ENCODE data around the gene R3HCC1L. TPM values are rescaled to one million over a fixed set of nuclear protein-coding genes. Genes with fewer than 3 reads are reported as not detected.
"Not testable (repeated sequence)": the region's sequence is repeated elsewhere in the genome, so short reads cannot be mapped to it uniquely, and the experiment has no call there.

The R3HCC1L gene
- total RNA-seq, 1 experiment from 2014 or later = 16.2 TPM

- H3K9me3 ChIP-seq (ENCODE audit: low read depth, low read length, poor library complexity, severe bottlenecking) = peaks cover 14% of the 10 kb centered on the region
- no TSS peak for BruUV-seq (replicated peaks)
- H3K4me1 ChIP-seq (ENCODE audit: insufficient read depth, low read length, poor library complexity, severe bottlenecking) = no peaks in the 10 kb centered on the region
- no peaks in the 10 kb centered on the region for H3K27me3 ChIP-seq (replicated peaks; ENCODE audit: insufficient read depth, low read depth, low read length, poor library complexity)
- no peak for TF ChIP-seq CTCF (conservative IDR thresholded peaks at IDR 0.05; ENCODE audit: low read depth, low read length)
- no peak for TF ChIP-seq EZH2 (IDR thresholded peaks at IDR 0.05; ENCODE audit: borderline replicate concordance, low read depth, low read length, poor library complexity, severe bottlenecking)
- DNase-seq (ENCODE audit: low spot score) = no peak
- H3K27ac ChIP-seq (ENCODE audit: low read depth, low read length, poor library complexity, severe bottlenecking) = no peak overlapping the region
- intact Hi-C loops (cut with micrococcal nuclease; ENCODE audit: unreplicated experiment) = no loop called here
- no peak overlapping the region for H3K4me3 ChIP-seq (ENCODE audit: low read depth, low read length, poor library complexity, severe bottlenecking)
- no peaks in the 10 kb centered on the region for H3K36me3 ChIP-seq (ENCODE audit: insufficient read depth, low read length, poor library complexity, severe bottlenecking)
- CTCF ChIA-PET = no interaction called here
- POLR2A ChIA-PET (ENCODE audit: low non-redundant PET) = no interaction called here
Measured at GRCh38 chr10:98226508-98227144, 92.2 kb downstream of the R3HCC1L start.

GRCh38 chr10:98227713-98228112 is 93.3 kb downstream of the R3HCC1L start:
- H3K27ac ChIP-seq (ENCODE audit: low read depth, low read length, poor library complexity, severe bottlenecking); H3K4me1 ChIP-seq (ENCODE audit: insufficient read depth, low read length, poor library complexity, severe bottlenecking); intact Hi-C loops (cut with micrococcal nuclease; ENCODE audit: unreplicated experiment); POLR2A ChIA-PET (ENCODE audit: low non-redundant PET); CTCF ChIA-PET; BruUV-seq (replicated peaks); H3K4me3 ChIP-seq (ENCODE audit: low read depth, low read length, poor library complexity, severe bottlenecking); H3K27me3 ChIP-seq (replicated peaks; ENCODE audit: insufficient read depth, low read depth, low read length, poor library complexity); H3K36me3 ChIP-seq (ENCODE audit: insufficient read depth, low read length, poor library complexity, severe bottlenecking); DNase-seq (ENCODE audit: low spot score): not testable (repeated sequence)
- peaks cover 14% of the 10 kb centered on the region for H3K9me3 ChIP-seq (ENCODE audit: low read depth, low read length, poor library complexity, severe bottlenecking)

- H3K4me1 ChIP-seq (ENCODE audit: insufficient read depth, low read length, poor library complexity, severe bottlenecking); H3K27ac ChIP-seq (ENCODE audit: low read depth, low read length, poor library complexity, severe bottlenecking); H3K27me3 ChIP-seq (replicated peaks; ENCODE audit: insufficient read depth, low read depth, low read length, poor library complexity); H3K36me3 ChIP-seq (ENCODE audit: insufficient read depth, low read length, poor library complexity, severe bottlenecking); intact Hi-C loops (cut with micrococcal nuclease; ENCODE audit: unreplicated experiment); CTCF ChIA-PET; H3K4me3 ChIP-seq (ENCODE audit: low read depth, low read length, poor library complexity, severe bottlenecking); POLR2A ChIA-PET (ENCODE audit: low non-redundant PET); DNase-seq (ENCODE audit: low spot score); BruUV-seq (replicated peaks): not testable (repeated sequence)
- peaks cover 14% of the 10 kb centered on the region for H3K9me3 ChIP-seq (ENCODE audit: low read depth, low read length, poor library complexity, severe bottlenecking)
Measured at GRCh38 chr10:98228266-98228665, 93.8 kb downstream of the R3HCC1L start.

- Histone ChIP-seq H3K9me3 (ENCODE audit: low read depth, low read length, poor library complexity, severe bottlenecking) (peaks cover 9% of the 10 kb centered on the region), H3K4me3 (ENCODE audit: low read depth, low read length, poor library complexity, severe bottlenecking) (no peak overlapping the region), H3K36me3 (ENCODE audit: insufficient read depth, low read length, poor library complexity, severe bottlenecking) (no peaks in the 10 kb centered on the region), H3K27ac (ENCODE audit: low read depth, low read length, poor library complexity, severe bottlenecking) (no peak overlapping the region), H3K4me1 (ENCODE audit: insufficient read depth, low read length, poor library complexity, severe bottlenecking) (no peaks in the 10 kb centered on the region), H3K27me3 (replicated peaks; ENCODE audit: insufficient read depth, low read depth, low read length, poor library complexity) (no peaks in the 10 kb centered on the region)
- POLR2A ChIA-PET (ENCODE audit: low non-redundant PET) = no interaction called here
- TF ChIP-seq CTCF (conservative IDR thresholded peaks at IDR 0.05; ENCODE audit: low read depth, low read length) (no peak), EZH2 (IDR thresholded peaks at IDR 0.05; ENCODE audit: borderline replicate concordance, low read depth, low read length, poor library complexity, severe bottlenecking) (no peak)
- DNase-seq (ENCODE audit: low spot score) = no peak
- intact Hi-C loops (cut with micrococcal nuclease; ENCODE audit: unreplicated experiment) = no loop called here
- no TSS peak for BruUV-seq (replicated peaks)
- CTCF ChIA-PET = no interaction called here
Measured at GRCh38 chr10:98231417-98231816, 97.0 kb downstream of the R3HCC1L start.

All from A673 (cell line).